Activated CD8-positive, alpha-beta T cell treated with anti-CD3 and anti-CD28 coated beads, Interleukin-2, amount 10 ng/mL, durations not matched to agents 7 days and 5 days (primary cell): ENCODE results near the gene AHRR. TPM values are rescaled to one million over a fixed set of nuclear protein-coding genes. Genes with fewer than 3 reads are reported as not detected.
"Not testable (repeated sequence)": the region's sequence is repeated elsewhere in the genome, so short reads cannot be mapped to it uniquely, and the experiment has no call there.

Source experiments
- ATAC-seq: fragments of 150-1000 bp; cut with Tn5 transposase; one replicate; pipeline ENCODE4 v1.10.0; 2021; ENCODE audit warnings: moderate library complexity
- CTCF ChIA-PET: fragments of 350-600 bp; sonication (Branson Sonifier 250); formaldehyde crosslinking; loops from one replicate; lab custom pipeline; 2021; ENCODE audit warnings: antibody characterized with exemption; lab: Charles Lee
- POLR2A ChIA-PET: fragments of 350-600 bp; sonication (Branson Sonifier 250); formaldehyde crosslinking; loops from one replicate; lab custom pipeline; 2021; ENCODE audit warnings: antibody characterized with exemption; lab: Charles Lee
- DNase-seq: peaks from one replicate; pipeline ENCODE4 v3.0.0-alpha.2; 2020
- H3K27ac Mint-ChIP-seq: one replicate; pipeline ENCODE4 v1.8.0; 2021; ENCODE audit warnings: mild to moderate bottlenecking, mixed read lengths
- H3K27me3 Mint-ChIP-seq: one replicate; pipeline ENCODE4 v1.8.0; 2021; ENCODE audit warnings: low read depth, mixed read lengths
- H3K36me3 Mint-ChIP-seq: one replicate; pipeline ENCODE4 v1.8.0; 2021; ENCODE audit warnings: low read depth, mixed read lengths
- H3K4me1 Mint-ChIP-seq: one replicate; pipeline ENCODE4 v1.8.0; 2021; ENCODE audit warnings: low read depth, mixed read lengths
- H3K4me3 Mint-ChIP-seq: one replicate; pipeline ENCODE4 v1.8.0; 2021; ENCODE audit warnings: mild to moderate bottlenecking, mixed read lengths
- H3K9me3 Mint-ChIP-seq: one replicate; pipeline ENCODE4 v1.8.0; 2022; ENCODE audit warnings: mixed read lengths; ENCODE audit not compliant: insufficient read depth
- total RNA-seq, 2 experiments: library from RNA; stranded (reverse); gene quantifications; one replicate each; pipeline ENCODE4 v1.2.3, GENCODE V29; 2021

Gene AHRR
- total RNA-seq, 2 experiments from 2014 or later, result 56.1 to 57.2 TPM

GRCh38 chr5:376799-377325, 55.3 kb downstream of the AHRR start:
- Mint-ChIP-seq H3K36me3 (peaks cover 56% of the 10 kb centered on the region), H3K4me3 (no peak overlapping the region), H3K4me1 (peaks cover 85% of the 10 kb centered on the region), H3K27ac (peak overlapping the region; percentile 97), H3K27me3 (no peaks in the 10 kb centered on the region), H3K9me3 (peaks cover 6% of the 10 kb centered on the region)
- peak; percentile 20 for DNase-seq
- CTCF ChIA-PET, result interaction anchor here (2.1 kb wide), 1 partner anchor 9 kb away, joined by 8 read pairs; no protein-coding TSS in a partner anchor
- ATAC-seq, result no peak
- POLR2A ChIA-PET, result interaction anchor here (0.7 to 3.1 kb wide), 2 partner anchors 16 to 69 kb away, joined by 3 to 29 read pairs; no protein-coding TSS in a partner anchor

- CTCF ChIA-PET, result interaction anchor here (0.8 to 3.1 kb wide), 4 partner anchors 9 to 61 kb away, joined by 3 to 8 read pairs (median 8); no protein-coding TSS in a partner anchor
- peaks cover 85% of the 10 kb centered on the region for H3K4me1 Mint-ChIP-seq
- POLR2A ChIA-PET, result interaction anchor here (1.0 to 3.1 kb wide), 4 partner anchors 13 to 106 kb away, joined by 3 to 29 read pairs (median 5); partner anchors contain the start of gene PDCD6
- H3K27ac Mint-ChIP-seq, result peak overlapping the region; percentile 97
- peaks cover 61% of the 10 kb centered on the region for H3K36me3 Mint-ChIP-seq
- ATAC-seq (no peak), DNase-seq (peak; percentile 20)
- no peaks in the 10 kb centered on the region for H3K27me3 Mint-ChIP-seq
- H3K4me3 Mint-ChIP-seq, result no peak overlapping the region
- H3K9me3 Mint-ChIP-seq, result peaks cover 12% of the 10 kb centered on the region
Observed at GRCh38 chr5:377326-377981, 55.9 kb downstream of the AHRR start.

- peaks cover 66% of the 10 kb centered on the region for H3K36me3 Mint-ChIP-seq
- peaks cover 85% of the 10 kb centered on the region for H3K4me1 Mint-ChIP-seq
- CTCF ChIA-PET, result interaction anchor here (0.7 to 3.1 kb wide), 11 partner anchors 10 to 68 kb away, joined by 3 to 8 read pairs (median 4); partner anchors contain the start of gene AHRR
- ATAC-seq (peak; percentile 84), DNase-seq (peak; percentile 84)
- peak overlapping the region; percentile 52 for H3K4me3 Mint-ChIP-seq
- H3K27ac Mint-ChIP-seq, result peak overlapping the region; percentile 97
- no peaks in the 10 kb centered on the region for H3K27me3 Mint-ChIP-seq
- peaks cover 20% of the 10 kb centered on the region for H3K9me3 Mint-ChIP-seq
- POLR2A ChIA-PET, result interaction anchor here (0.7 to 3.1 kb wide), 7 partner anchors 10 to 159 kb away, joined by 3 to 29 read pairs (median 4); partner anchors contain the start of gene PDCD6
Observed at GRCh38 chr5:378301-378891, 56.9 kb downstream of the AHRR start.

GRCh38 chr5:378976-379742, 57.6 kb downstream of the AHRR start:
- Mint-ChIP-seq H3K9me3 (peaks cover 28% of the 10 kb centered on the region), H3K27ac (peak overlapping the region; percentile 97), H3K4me1 (peaks cover 87% of the 10 kb centered on the region), H3K4me3 (peak overlapping the region; percentile 52), H3K27me3 (no peaks in the 10 kb centered on the region), H3K36me3 (peaks cover 74% of the 10 kb centered on the region)
- ChIA-PET POLR2A (interaction anchor here (0.8 to 3.1 kb wide), 10 partner anchors 10 to 160 kb away, joined by 3 to 29 read pairs (median 4); partner anchors contain the start of genes AHRR and PDCD6), CTCF (interaction anchor here (0.9 to 3.1 kb wide), 11 partner anchors 11 to 63 kb away, joined by 3 to 8 read pairs (median 4); partner anchors contain the start of gene AHRR)
- peak; percentile 26 for DNase-seq
- peak; percentile 14 for ATAC-seq

- ChIA-PET POLR2A (interaction anchor here (0.8 to 1.5 kb wide), 4 partner anchors 12 to 110 kb away, joined by 3 to 6 read pairs (median 4); partner anchors contain the start of genes AHRR and PDCD6), CTCF (interaction anchor here (1.2 to 3.1 kb wide), 6 partner anchors 10 to 60 kb away, joined by 3 to 8 read pairs (median 4); partner anchors contain the start of gene AHRR)
- DNase-seq (peak; percentile 16), ATAC-seq (no peak)
- Mint-ChIP-seq H3K27ac (peak overlapping the region; percentile 11), H3K4me1 (peaks cover 73% of the 10 kb centered on the region), H3K36me3 (peaks cover 81% of the 10 kb centered on the region), H3K4me3 (no peak overlapping the region), H3K9me3 (peaks cover 34% of the 10 kb centered on the region), H3K27me3 (no peaks in the 10 kb centered on the region)
Observed at GRCh38 chr5:380701-381309, 59.3 kb downstream of the AHRR start.

- no peak overlapping the region for H3K27ac Mint-ChIP-seq
- ChIA-PET CTCF (interaction anchor here (1.4 to 2.0 kb wide), 2 partner anchors 9 to 10 kb away, joined by 3 to 8 read pairs; no protein-coding TSS in a partner anchor), POLR2A (interaction anchor here (0.8 to 1.4 kb wide), 2 partner anchors 10 to 11 kb away, joined by 3 to 4 read pairs; no protein-coding TSS in a partner anchor)
Observed at GRCh38 chr5:383066-383465, 61.6 kb downstream of the AHRR start.

GRCh38 chr5:383621-384020, 62.1 kb downstream of the AHRR start:
- ChIA-PET POLR2A (interaction anchor here (0.8 to 1.4 kb wide), 2 partner anchors 9 to 12 kb away, joined by 3 to 4 read pairs; no protein-coding TSS in a partner anchor), CTCF (interaction anchor here (0.9 to 1.4 kb wide), 2 partner anchors 9 to 63 kb away, joined by 3 to 6 read pairs; no protein-coding TSS in a partner anchor)
- H3K36me3 Mint-ChIP-seq, result peaks cover 86% of the 10 kb centered on the region

More at GRCh38 chr5:383066-383465, 61.6 kb downstream of the AHRR start:
- Mint-ChIP-seq H3K4me3 (no peak overlapping the region), H3K4me1 (peaks cover 59% of the 10 kb centered on the region), H3K27me3 (no peaks in the 10 kb centered on the region), H3K9me3 (peaks cover 40% of the 10 kb centered on the region), H3K36me3 (peaks cover 86% of the 10 kb centered on the region)
- ATAC-seq, result no peak
- DNase-seq, result no peak

GRCh38 chr5:384576-384975, 63.1 kb downstream of the AHRR start:
- peak; percentile 14 for DNase-seq
- H3K4me1 Mint-ChIP-seq, result peaks cover 56% of the 10 kb centered on the region
- H3K4me3 Mint-ChIP-seq, H3K27me3 Mint-ChIP-seq, POLR2A ChIA-PET, H3K27ac Mint-ChIP-seq, ATAC-seq, CTCF ChIA-PET: not testable (repeated sequence)
- peaks cover 39% of the 10 kb centered on the region for H3K9me3 Mint-ChIP-seq
- peaks cover 84% of the 10 kb centered on the region for H3K36me3 Mint-ChIP-seq

More at GRCh38 chr5:383621-384020, 62.1 kb downstream of the AHRR start:
- H3K27me3 Mint-ChIP-seq, result no peaks in the 10 kb centered on the region
- H3K27ac Mint-ChIP-seq, result no peak overlapping the region
- H3K9me3 Mint-ChIP-seq, result peaks cover 40% of the 10 kb centered on the region
- peak; percentile 6 for DNase-seq
- no peak overlapping the region for H3K4me3 Mint-ChIP-seq
- peaks cover 56% of the 10 kb centered on the region for H3K4me1 Mint-ChIP-seq
- no peak for ATAC-seq

- H3K4me1 Mint-ChIP-seq, result peaks cover 55% of the 10 kb centered on the region
- H3K36me3 Mint-ChIP-seq, result peaks cover 87% of the 10 kb centered on the region
- ChIA-PET CTCF (no interaction called here), POLR2A (no interaction called here)
- H3K27ac Mint-ChIP-seq, result no peak overlapping the region
- ATAC-seq, result no peak
- DNase-seq, result no peak
- no peaks in the 10 kb centered on the region for H3K27me3 Mint-ChIP-seq
- no peak overlapping the region for H3K4me3 Mint-ChIP-seq
- H3K9me3 Mint-ChIP-seq, result peaks cover 36% of the 10 kb centered on the region
Observed at GRCh38 chr5:385321-385720, 63.8 kb downstream of the AHRR start.
